Esophagus muscularis mucosa (tissue), 4 donors: ENCODE data around the gene FGFR2.

ENCODE experiments used
- EP300 ChIP-seq: sonication (generic); formaldehyde crosslinking; IDR thresholded peaks from one replicate; pipeline ENCODE4 v1.6.1; 2017; ENCODE audit warnings: antibody characterized with exemption
- POLR2A ChIP-seq: fragments of 450-650 bp; IDR thresholded peaks from one replicate; pipeline ENCODE4 v1.6.1; 2017; ENCODE audit warnings: antibody characterized with exemption, moderate library complexity, mild to moderate bottlenecking, low read depth
- TF ChIP-seq, protein P1 (sequence below), 3 experiments: fragments of 200-600 bp in 2 of 3; fragments of 450-650 bp in 1 of 3; sonication (generic) in 2 of 3; IDR thresholded peaks; one replicate each; pipeline ENCODE4 v1.5.1; 2017 to 2019; ENCODE audit warnings: antibody characterized with exemption in 3 of 3, mild to moderate bottlenecking in 2 of 3, moderate library complexity in 1 of 3

GRCh38 chr10:121609426-121610380 lies 11.5 kb upstream of the FGFR2 start:
- TF ChIP-seq, protein P1, sequence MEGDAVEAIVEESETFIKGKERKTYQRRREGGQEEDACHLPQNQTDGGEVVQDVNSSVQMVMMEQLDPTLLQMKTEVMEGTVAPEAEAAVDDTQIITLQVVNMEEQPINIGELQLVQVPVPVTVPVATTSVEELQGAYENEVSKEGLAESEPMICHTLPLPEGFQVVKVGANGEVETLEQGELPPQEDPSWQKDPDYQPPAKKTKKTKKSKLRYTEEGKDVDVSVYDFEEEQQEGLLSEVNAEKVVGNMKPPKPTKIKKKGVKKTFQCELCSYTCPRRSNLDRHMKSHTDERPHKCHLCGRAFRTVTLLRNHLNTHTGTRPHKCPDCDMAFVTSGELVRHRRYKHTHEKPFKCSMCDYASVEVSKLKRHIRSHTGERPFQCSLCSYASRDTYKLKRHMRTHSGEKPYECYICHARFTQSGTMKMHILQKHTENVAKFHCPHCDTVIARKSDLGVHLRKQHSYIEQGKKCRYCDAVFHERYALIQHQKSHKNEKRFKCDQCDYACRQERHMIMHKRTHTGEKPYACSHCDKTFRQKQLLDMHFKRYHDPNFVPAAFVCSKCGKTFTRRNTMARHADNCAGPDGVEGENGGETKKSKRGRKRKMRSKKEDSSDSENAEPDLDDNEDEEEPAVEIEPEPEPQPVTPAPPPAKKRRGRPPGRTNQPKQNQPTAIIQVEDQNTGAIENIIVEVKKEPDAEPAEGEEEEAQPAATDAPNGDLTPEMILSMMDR (IDR thresholded peaks at IDR 0.05) = no peak
- no peak for TF ChIP-seq POLR2A
- no peak for TF ChIP-seq EP300
